ENCODE data around the gene HDAC9.

The HDAC9 gene

GRCh38 chr7:18995811-18996426 lies 500.4 kb downstream of the HDAC9 start (continued):
- TF ChIP-seq ESRRG (CRISPR knock-in tag; IDR thresholded peaks at IDR 0.05), result 0 out of 2 replicates have a peak, but pooled peaks have one; percentile 25
- TF ChIP-seq, protein P1, sequence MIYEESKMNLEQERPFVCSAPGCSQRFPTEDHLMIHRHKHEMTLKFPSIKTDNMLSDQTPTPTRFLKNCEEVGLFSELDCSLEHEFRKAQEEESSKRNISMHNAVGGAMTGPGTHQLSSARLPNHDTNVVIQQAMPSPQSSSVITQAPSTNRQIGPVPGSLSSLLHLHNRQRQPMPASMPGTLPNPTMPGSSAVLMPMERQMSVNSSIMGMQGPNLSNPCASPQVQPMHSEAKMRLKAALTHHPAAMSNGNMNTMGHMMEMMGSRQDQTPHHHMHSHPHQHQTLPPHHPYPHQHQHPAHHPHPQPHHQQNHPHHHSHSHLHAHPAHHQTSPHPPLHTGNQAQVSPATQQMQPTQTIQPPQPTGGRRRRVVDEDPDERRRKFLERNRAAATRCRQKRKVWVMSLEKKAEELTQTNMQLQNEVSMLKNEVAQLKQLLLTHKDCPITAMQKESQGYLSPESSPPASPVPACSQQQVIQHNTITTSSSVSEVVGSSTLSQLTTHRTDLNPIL (CRISPR knock-in tag; IDR thresholded peaks at IDR 0.05; ENCODE audit: low read depth), result no peak; the same call in 1 of the 2 replicates
- no peak; the same call in 1 of the 2 replicates for TF ChIP-seq BACH2 (CRISPR knock-in tag; IDR thresholded peaks at IDR 0.05; ENCODE audit: borderline replicate concordance)

DNA sequence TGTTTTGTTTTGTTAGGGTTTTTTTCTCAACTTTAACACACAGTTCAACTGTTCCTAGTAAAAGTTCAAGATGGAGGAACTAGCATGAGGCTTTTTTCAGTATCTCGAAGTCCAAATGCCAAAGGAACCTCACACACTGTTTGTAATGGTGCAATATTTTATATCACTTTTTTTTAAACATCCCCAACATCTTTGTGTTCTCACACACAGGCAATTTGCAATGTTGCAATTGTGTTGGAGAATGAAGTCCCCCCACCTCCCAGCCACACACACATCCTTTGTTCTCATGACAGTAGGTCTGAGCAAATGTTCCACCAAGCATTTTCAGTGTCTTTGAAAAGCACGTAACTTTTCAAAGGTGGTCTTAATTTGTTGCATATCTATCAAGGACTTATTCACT lies 501.0 kb downstream of the HDAC9 start:
- no peak for ATAC-seq
- TF ChIP-seq OSR1 (CRISPR knock-in tag; IDR thresholded peaks at IDR 0.05) (no peak), ZFP3 (CRISPR knock-in tag; IDR thresholded peaks at IDR 0.05) (no peak), ZFP30 (CRISPR knock-in tag; IDR thresholded peaks at IDR 0.05) (no peak), TCF4 (CRISPR knock-in tag; IDR thresholded peaks at IDR 0.05; ENCODE audit: borderline replicate concordance) (no peak), PPARA (CRISPR knock-in tag; IDR thresholded peaks at IDR 0.05; ENCODE audit: borderline replicate concordance) (no peak), ZC3H10 (CRISPR knock-in tag; IDR thresholded peaks at IDR 0.05) (no peak), POU6F1 (CRISPR knock-in tag; IDR thresholded peaks at IDR 0.05; ENCODE audit: borderline replicate concordance, low read depth) (0 out of 2 replicates have a peak, but pooled peaks have one; percentile 23), SNAI2 (CRISPR knock-in tag; IDR thresholded peaks at IDR 0.05) (peak; percentile 51; the same call in 1 of the 2 replicates)
- TF ChIP-seq, protein P1 (CRISPR knock-in tag; IDR thresholded peaks at IDR 0.05; ENCODE audit: low read depth), result no peak
- TF ChIP-seq, protein P2, sequence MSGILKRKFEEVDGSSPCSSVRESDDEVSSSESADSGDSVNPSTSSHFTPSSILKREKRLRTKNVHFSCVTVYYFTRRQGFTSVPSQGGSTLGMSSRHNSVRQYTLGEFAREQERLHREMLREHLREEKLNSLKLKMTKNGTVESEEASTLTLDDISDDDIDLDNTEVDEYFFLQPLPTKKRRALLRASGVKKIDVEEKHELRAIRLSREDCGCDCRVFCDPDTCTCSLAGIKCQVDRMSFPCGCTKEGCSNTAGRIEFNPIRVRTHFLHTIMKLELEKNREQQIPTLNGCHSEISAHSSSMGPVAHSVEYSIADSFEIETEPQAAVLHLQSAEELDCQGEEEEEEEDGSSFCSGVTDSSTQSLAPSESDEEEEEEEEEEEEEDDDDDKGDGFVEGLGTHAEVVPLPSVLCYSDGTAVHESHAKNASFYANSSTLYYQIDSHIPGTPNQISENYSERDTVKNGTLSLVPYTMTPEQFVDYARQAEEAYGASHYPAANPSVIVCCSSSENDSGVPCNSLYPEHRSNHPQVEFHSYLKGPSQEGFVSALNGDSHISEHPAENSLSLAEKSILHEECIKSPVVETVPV (CRISPR knock-in tag; IDR thresholded peaks at IDR 0.05), result no peak

GRCh38 chr7:18997477-18998150 lies 502.1 kb downstream of the HDAC9 start:
- TF ChIP-seq, protein P1 (CRISPR knock-in tag; IDR thresholded peaks at IDR 0.05; ENCODE audit: low read depth), result 0 out of 2 replicates have a peak, but pooled peaks have one; percentile 10
- TF ChIP-seq TOX (CRISPR knock-in tag; IDR thresholded peaks at IDR 0.05; ENCODE audit: borderline replicate concordance), result no peak
- TF ChIP-seq TSHZ2 (CRISPR knock-in tag; IDR thresholded peaks at IDR 0.05), result peak; percentile 61; the same call in 1 of the 2 replicates
- TF ChIP-seq ZFP30 (CRISPR knock-in tag; IDR thresholded peaks at IDR 0.05), result no peak
- no peak for TF ChIP-seq ARNTL (CRISPR knock-in tag; IDR thresholded peaks at IDR 0.05; ENCODE audit: borderline replicate concordance, low read depth)
- TF ChIP-seq OSR1 (CRISPR knock-in tag; IDR thresholded peaks at IDR 0.05), result no peak
- TF ChIP-seq ZNF565 (CRISPR knock-in tag; conservative IDR thresholded peaks at IDR 0.05; ENCODE audit: low read depth), result no peak
- peak; percentile 88 for TF ChIP-seq TCF4 (CRISPR knock-in tag; IDR thresholded peaks at IDR 0.05; ENCODE audit: borderline replicate concordance)
- TF ChIP-seq SNAI2 (CRISPR knock-in tag; IDR thresholded peaks at IDR 0.05), result no peak
- no peak for TF ChIP-seq ISL1 (CRISPR knock-in tag; IDR thresholded peaks at IDR 0.05)
- no peak for TF ChIP-seq PPARA (CRISPR knock-in tag; IDR thresholded peaks at IDR 0.05; ENCODE audit: borderline replicate concordance)
- no peak for TF ChIP-seq ZNF8 (CRISPR knock-in tag; IDR thresholded peaks at IDR 0.05)
- TF ChIP-seq GLIS3 (CRISPR knock-in tag; IDR thresholded peaks at IDR 0.05), result no peak
- TF ChIP-seq ZFP3 (CRISPR knock-in tag; IDR thresholded peaks at IDR 0.05), result no peak
- no peak for TF ChIP-seq POU6F1 (CRISPR knock-in tag; IDR thresholded peaks at IDR 0.05; ENCODE audit: borderline replicate concordance, low read depth)
- no peak for TF ChIP-seq BACH2 (CRISPR knock-in tag; IDR thresholded peaks at IDR 0.05; ENCODE audit: borderline replicate concordance)
- TF ChIP-seq ZNF70 (CRISPR knock-in tag; IDR thresholded peaks at IDR 0.05), result no peak
- ATAC-seq, result no peak

Measured in SK-N-SH treated with all-trans-retinoic acid at 6 μM for 48 hours (cell line).